IgD-negative memory B cell (primary cell): ENCODE data around the gene PDE6D. TPM values are rescaled to one million over a fixed set of nuclear protein-coding genes. Genes with fewer than 3 reads are reported as not detected.

Source experiments
- H3K27ac Mint-ChIP-seq, 3 donors: one replicate each; pipeline ENCODE4 v1.8.0; 2020 to 2022; ENCODE audit warnings: mild to moderate bottlenecking in 3 of 3, mixed read lengths in 3 of 3, moderate library complexity in 1 of 3
- H3K27me3 Mint-ChIP-seq: one replicate; pipeline ENCODE4 v1.8.0; 2021; ENCODE audit warnings: mixed read lengths
- H3K36me3 Mint-ChIP-seq: one replicate; pipeline ENCODE4 v1.8.0; 2020; ENCODE audit warnings: mild to moderate bottlenecking, mixed read lengths
- H3K4me1 Mint-ChIP-seq, 3 donors: one replicate each; pipeline ENCODE4 v1.8.0; 2020 to 2022; ENCODE audit warnings: mixed read lengths in 3 of 3, mild to moderate bottlenecking in 1 of 3
- H3K4me3 Mint-ChIP-seq, 4 donors: one replicate each; pipeline ENCODE4 v1.8.0; 2020 to 2022; ENCODE audit warnings: mild to moderate bottlenecking in 4 of 4, mixed read lengths in 4 of 4, moderate library complexity in 3 of 4
- H3K9me3 Mint-ChIP-seq, 3 donors: one replicate each; pipeline ENCODE4 v1.8.0; 2020 to 2021; ENCODE audit warnings: mixed read lengths in 3 of 3, mild to moderate bottlenecking in 1 of 3
- polyA plus RNA-seq: library from polyadenylated mRNA; unstranded; fragments of 300-500 nt; fragmentation: Illumina TruSeq; gene quantifications from one replicate; pipeline ENCODE4 v1.2.3, GENCODE V29; 2021

The PDE6D gene
- polyA plus RNA-seq, 1 donor from 2014 or later, result 68.2 TPM

GRCh38 chr2:231709636-231709980, 71.5 kb downstream of the PDE6D start:
- H3K4me1 Mint-ChIP-seq, result peaks cover 28 to 42% (median 29%) of the 10 kb centered on the region in 3 donors
- peaks cover 0 to 1% (median 0%) of the 10 kb centered on the region in 3 donors for H3K9me3 Mint-ChIP-seq
- H3K27ac Mint-ChIP-seq, result peak overlapping the region; percentile 98 to 100 (median 100)
- peak overlapping the region; percentile 93 to 100 (median 98) for H3K4me3 Mint-ChIP-seq
- H3K27me3 Mint-ChIP-seq, result peaks cover 6% of the 10 kb centered on the region
- peaks cover 14% of the 10 kb centered on the region for H3K36me3 Mint-ChIP-seq

DNA sequence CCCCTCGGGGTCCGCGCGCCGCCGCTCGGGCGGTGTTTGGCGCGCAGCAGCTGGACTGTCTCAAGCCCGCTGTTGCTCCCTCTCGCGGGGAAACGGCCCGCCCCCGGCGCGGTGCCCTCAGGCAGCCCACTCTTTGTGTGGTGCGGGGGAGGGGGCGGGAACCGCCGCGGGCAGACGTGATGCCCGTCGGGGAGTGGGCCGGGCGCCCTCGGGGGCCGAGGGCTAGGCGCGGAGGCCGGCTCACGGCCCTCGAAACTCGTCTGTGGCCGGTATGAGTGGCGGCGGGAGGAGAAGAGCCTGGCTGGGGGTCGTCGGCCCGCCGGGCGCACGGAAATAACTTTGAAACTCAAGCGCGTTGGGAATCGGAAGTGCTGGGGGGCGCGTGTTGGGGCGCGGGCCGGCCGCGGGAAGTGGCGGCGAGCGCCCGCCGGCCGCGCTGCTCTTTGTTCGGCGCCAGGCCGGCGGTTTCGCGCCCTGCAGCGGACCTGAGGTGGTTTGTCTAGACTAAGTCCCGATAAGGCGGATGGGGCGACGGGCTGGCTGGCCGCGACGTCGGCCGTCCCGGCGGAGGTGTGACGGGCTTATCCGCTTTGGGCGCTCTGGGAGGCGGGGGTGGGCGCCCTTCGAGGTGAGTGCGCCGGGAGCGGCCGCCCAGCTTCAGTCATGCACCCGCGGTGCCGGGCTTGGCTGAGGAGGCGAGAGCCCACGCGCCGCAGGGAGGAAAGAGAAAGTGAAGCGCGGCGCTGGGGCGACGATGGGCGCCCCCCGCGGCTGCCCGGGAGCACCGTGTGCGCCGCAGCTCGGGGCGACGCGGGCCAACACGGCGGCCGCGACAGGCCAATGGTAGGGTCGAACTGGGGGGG, 72.1 kb downstream of the PDE6D start:
- peak overlapping the region; percentile 100 for H3K27ac Mint-ChIP-seq
- H3K27me3 Mint-ChIP-seq, result peaks cover 6% of the 10 kb centered on the region
- peaks cover 16% of the 10 kb centered on the region for H3K36me3 Mint-ChIP-seq
- peak overlapping the region; percentile 99 to 100 (median 100) for H3K4me3 Mint-ChIP-seq
- H3K9me3 Mint-ChIP-seq, result peaks cover 0 to 1% (median 0%) of the 10 kb centered on the region in 3 donors
- H3K4me1 Mint-ChIP-seq, result peaks cover 29 to 39% (median 30%) of the 10 kb centered on the region in 3 donors

- peak within 1 kb of the TSS; percentile 99 to 100 (median 100) for H3K4me3 Mint-ChIP-seq
These were observed 72.9 kb downstream of the PDE6D start, which contains the start of gene PTMA for GRCh38 chr2:231707927-231708772. Gene PTMA, plus strand, starts transcription at chr2:231708525. Its CDS starts 182 bp downstream, at chr2:231708707.

DNA sequence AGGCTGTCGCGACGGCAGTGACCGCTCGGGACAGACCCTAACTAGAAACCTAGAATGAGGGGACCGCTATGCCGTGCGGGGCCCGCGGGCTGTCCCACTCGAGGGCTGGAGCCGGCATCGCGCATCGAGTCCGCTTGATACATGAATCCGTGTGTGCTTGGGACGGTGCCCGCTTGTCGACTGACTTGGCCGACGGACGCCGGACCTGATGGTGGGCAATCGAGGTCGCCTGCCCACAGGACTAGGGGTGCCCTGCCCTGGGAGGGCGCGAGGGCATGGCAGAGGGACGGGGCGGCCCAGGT, 73.5 kb downstream of the PDE6D start:
- peaks cover 14% of the 10 kb centered on the region for H3K36me3 Mint-ChIP-seq
- peaks cover 0 to 1% (median 0%) of the 10 kb centered on the region in 3 donors for H3K9me3 Mint-ChIP-seq
- peaks cover 6% of the 10 kb centered on the region for H3K27me3 Mint-ChIP-seq
- peak overlapping the region; percentile 100 for H3K27ac Mint-ChIP-seq
- H3K4me3 Mint-ChIP-seq, result peak overlapping the region; percentile 96 to 100 (median 97)
- H3K4me1 Mint-ChIP-seq, result peaks cover 20 to 29% (median 24%) of the 10 kb centered on the region in 3 donors

More at GRCh38 chr2:231707927-231708772, 72.9 kb downstream of the PDE6D start, which contains the start of gene PTMA:
- H3K27me3 Mint-ChIP-seq, result peaks cover 6% of the 10 kb centered on the region
- H3K4me1 Mint-ChIP-seq, result peaks cover 22 to 32% (median 24%) of the 10 kb centered on the region in 3 donors
- peaks cover 16% of the 10 kb centered on the region for H3K36me3 Mint-ChIP-seq
- H3K9me3 Mint-ChIP-seq, result peaks cover 0 to 1% (median 0%) of the 10 kb centered on the region in 3 donors
- H3K27ac Mint-ChIP-seq, result peak within 1 kb of the TSS; percentile 100

- peaks cover 14 to 23% (median 18%) of the 10 kb centered on the region in 3 donors for H3K4me1 Mint-ChIP-seq
- peak overlapping the region; percentile 96 to 100 (median 97) for H3K4me3 Mint-ChIP-seq
- H3K9me3 Mint-ChIP-seq, result peaks cover 0 to 1% (median 0%) of the 10 kb centered on the region in 3 donors
- peaks cover 9% of the 10 kb centered on the region for H3K36me3 Mint-ChIP-seq
- peaks cover 1% of the 10 kb centered on the region for H3K27me3 Mint-ChIP-seq
- peak overlapping the region; percentile 100 for H3K27ac Mint-ChIP-seq
These were observed 74.1 kb downstream of the PDE6D start for GRCh38 chr2:231706731-231707624.

DNA sequence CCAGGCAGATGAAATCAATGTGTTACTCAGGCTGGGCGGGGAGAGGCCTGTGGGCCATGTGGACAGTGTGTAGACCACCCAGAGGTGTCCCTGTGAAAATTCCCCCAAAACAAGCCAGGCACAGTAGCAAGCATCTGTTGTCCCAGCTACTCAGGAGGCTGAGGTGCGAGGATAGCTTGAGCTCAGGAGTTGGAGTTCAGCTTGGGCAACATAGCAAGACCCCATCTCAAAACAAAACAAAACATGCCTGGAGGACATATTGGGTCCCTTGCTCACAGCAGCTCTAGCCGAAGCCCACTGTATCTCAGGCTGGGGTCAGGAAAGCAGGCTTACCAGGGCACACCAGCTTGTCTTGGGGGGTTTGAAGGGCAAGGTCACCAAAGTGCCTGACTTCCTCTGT, 77.1 kb downstream of the PDE6D start:
- H3K4me1 Mint-ChIP-seq, result peaks cover 10 to 17% (median 13%) of the 10 kb centered on the region in 3 donors
- peaks cover 0 to 1% (median 0%) of the 10 kb centered on the region in 3 donors for H3K9me3 Mint-ChIP-seq
- no peaks in the 10 kb centered on the region for H3K27me3 Mint-ChIP-seq
- peaks cover 4% of the 10 kb centered on the region for H3K36me3 Mint-ChIP-seq
- peak overlapping the region in 1 of 3 donors; percentile 34 for H3K27ac Mint-ChIP-seq
- peak overlapping the region in 3 of 4 donors; percentile 65 to 69 (median 66) for H3K4me3 Mint-ChIP-seq

DNA sequence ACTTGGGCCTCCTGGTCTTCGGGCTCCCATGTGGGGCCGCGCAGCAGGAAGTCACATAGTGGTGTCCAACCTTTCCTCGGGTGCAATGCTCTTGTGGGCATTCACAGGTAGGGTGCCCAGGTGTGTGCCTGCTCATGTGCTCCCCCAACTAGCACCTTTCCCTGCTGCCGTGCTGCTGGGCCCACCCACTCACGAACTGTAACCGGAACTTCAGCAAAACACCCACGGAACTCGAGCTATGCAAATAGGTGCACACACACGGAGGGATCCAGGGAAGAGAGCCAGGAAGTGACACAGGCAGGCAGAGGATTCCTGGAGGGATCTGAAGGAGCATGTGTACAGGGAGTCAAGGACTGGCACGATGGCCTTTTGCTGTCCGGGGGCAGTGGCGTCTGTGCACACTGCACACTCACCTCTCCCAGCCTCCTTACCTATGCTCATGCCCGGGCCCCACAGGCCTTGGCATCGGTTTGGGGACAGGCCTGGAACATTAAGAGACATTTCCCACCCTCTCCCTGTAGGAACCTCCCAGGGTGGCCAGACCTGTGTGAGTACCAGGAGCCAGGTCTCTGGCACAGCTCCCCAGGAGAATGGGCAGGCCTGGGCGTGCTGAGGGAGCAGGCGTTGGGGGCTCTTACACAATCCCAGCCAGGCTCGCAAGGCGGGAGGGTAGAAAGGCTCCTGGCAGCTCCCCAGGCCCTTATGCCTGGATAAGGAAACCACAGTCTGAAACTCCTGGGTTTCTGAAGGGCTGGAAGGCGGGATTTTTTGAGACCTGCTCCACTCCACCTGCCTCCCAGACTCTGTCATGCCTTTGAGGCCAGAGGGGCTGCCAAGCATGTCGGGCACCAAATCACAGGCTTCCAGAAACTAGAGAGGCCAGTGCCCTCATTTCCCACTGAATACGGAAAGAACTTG, 79.4 kb downstream of the PDE6D start:
- Mint-ChIP-seq H3K4me3 (peak overlapping the region in 1 of 4 donors; percentile 32), H3K27ac (peak overlapping the region in 2 of 3 donors; percentile 31 to 71), H3K9me3 (no peaks in the 10 kb centered on the region), H3K4me1 (peaks cover 5 to 13% (median 8%) of the 10 kb centered on the region in 3 donors), H3K27me3 (no peaks in the 10 kb centered on the region), H3K36me3 (peaks cover 2% of the 10 kb centered on the region)

- Mint-ChIP-seq H3K4me1 (peaks cover 0 to 4% (median 2%) of the 10 kb centered on the region in 3 donors), H3K36me3 (no peaks in the 10 kb centered on the region), H3K27ac (no peak overlapping the region), H3K27me3 (no peaks in the 10 kb centered on the region), H3K4me3 (no peak overlapping the region), H3K9me3 (no peaks in the 10 kb centered on the region)
These were observed 82.1 kb downstream of the PDE6D start for GRCh38 chr2:231699006-231699405.

DNA sequence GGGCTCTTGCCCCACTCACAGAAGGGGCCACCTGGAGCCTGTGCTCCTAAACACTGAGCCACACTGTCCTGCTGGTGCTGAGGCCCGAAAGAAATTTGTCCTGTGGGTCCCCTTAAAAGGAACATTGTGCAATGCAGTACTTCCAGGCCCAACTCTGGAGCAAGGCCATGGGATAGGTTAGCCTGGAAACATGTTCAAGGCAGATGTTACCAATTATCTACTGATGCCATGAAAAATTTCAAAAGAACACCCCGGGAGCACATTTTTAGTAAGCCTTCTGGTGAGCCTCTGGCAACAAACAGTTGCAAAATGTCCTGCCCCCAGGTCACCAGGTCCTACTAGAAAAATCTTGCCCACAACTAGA, 85.1 kb downstream of the PDE6D start:
- Mint-ChIP-seq H3K36me3 (no peaks in the 10 kb centered on the region), H3K27me3 (no peaks in the 10 kb centered on the region), H3K27ac (no peak overlapping the region), H3K4me1 (peaks cover 0 to 3% (median 0%) of the 10 kb centered on the region in 3 donors), H3K4me3 (no peak overlapping the region), H3K9me3 (no peaks in the 10 kb centered on the region)

DNA sequence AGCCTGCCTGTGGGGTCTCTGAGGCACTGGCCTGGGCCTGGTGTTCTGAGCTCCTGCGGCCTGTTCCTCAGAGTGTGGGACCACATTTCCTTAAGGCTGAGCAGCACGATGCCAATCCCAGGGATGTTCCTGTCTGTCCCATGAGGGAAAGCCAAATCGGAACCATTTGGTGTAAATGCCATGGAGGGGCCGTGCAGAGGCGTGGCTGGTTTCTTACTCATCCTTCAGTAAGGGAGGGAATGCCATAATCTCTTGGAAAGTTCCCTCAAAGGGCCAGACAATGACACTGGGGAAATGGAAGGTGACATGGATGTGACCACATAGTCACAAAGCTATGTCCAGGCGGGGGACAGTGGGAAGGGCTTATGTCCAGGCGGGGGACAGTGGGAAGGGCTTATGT, 87.1 kb downstream of the PDE6D start:
- H3K27me3 Mint-ChIP-seq, result no peaks in the 10 kb centered on the region
- H3K9me3 Mint-ChIP-seq, result no peaks in the 10 kb centered on the region
- peaks cover 0 to 3% (median 1%) of the 10 kb centered on the region in 3 donors for H3K4me1 Mint-ChIP-seq
- no peak overlapping the region for H3K27ac Mint-ChIP-seq
- H3K4me3 Mint-ChIP-seq, result no peak overlapping the region
- no peaks in the 10 kb centered on the region for H3K36me3 Mint-ChIP-seq

DNA sequence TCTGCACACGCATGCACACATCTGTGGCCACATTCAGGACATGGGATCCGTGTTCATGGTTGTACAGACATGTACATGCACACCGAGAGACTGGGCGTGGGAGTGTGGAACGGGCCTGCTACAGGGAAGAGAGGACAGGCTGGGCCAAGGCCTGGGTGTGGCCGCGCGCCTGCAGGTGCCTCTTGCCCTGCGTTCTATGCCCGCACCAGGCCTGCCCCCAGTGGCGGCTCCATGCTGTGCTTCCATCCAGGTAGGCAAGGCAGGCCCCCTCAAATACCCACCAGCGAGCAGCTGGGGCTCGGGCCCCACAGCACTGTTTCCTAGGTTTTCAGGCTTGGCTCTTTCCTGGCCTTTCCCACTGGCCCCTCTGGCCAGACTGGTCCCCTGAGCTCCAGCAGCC, 88.2 kb downstream of the PDE6D start:
- H3K4me3 Mint-ChIP-seq, result no peak overlapping the region
- no peaks in the 10 kb centered on the region for H3K9me3 Mint-ChIP-seq
- peaks cover 0 to 3% (median 1%) of the 10 kb centered on the region in 3 donors for H3K4me1 Mint-ChIP-seq
- H3K27ac Mint-ChIP-seq, result no peak overlapping the region
- H3K27me3 Mint-ChIP-seq, result no peaks in the 10 kb centered on the region
- H3K36me3 Mint-ChIP-seq, result no peaks in the 10 kb centered on the region

DNA sequence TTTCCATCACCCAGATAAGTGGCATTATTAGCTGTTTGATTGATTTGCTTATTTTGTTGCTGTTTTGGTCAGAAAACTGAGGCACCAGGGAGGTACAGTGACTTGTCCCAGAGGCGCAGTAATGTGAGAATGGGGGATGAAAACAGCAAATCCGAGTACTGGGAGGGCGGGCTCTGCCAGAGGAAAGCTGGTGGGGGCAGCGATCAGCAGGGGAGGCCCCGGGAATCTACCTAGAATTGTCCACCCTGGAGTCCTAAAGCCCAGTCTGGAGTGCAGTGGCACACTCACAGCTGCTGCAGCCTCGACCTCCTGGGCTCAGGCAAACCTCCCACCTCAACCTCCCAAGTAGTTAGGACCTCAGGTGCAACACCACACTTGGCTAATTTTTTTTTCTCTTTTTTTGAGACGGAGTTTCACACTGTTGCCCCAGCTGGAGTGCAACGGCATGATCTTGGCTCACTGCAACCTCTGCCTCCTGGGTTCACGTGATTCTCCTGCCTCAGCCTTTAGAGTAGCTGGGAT, 89.8 kb downstream of the PDE6D start:
- no peak overlapping the region for H3K27ac Mint-ChIP-seq
- H3K36me3 Mint-ChIP-seq, result no peaks in the 10 kb centered on the region
- peaks cover 0 to 9% (median 7%) of the 10 kb centered on the region in 3 donors for H3K4me1 Mint-ChIP-seq
- H3K9me3 Mint-ChIP-seq, result no peaks in the 10 kb centered on the region
- H3K27me3 Mint-ChIP-seq, result peaks cover 2% of the 10 kb centered on the region
- H3K4me3 Mint-ChIP-seq, result no peak overlapping the region
